Coronary artery (tissue), 2 donors: ENCODE measurements around the gene DYRK1B.

Source experiments
- DNase-seq: peaks from one replicate; pipeline ENCODE4 v3.0.0-alpha.2; 2017; ENCODE audit warnings: low spot score
- H3K27ac ChIP-seq, 2 donors: fragments of 200-600 bp; sonication (generic); one replicate each; pipeline ENCODE4 v1.5.1; 2016 to 2019
- H3K4me3 ChIP-seq: fragments of 200-600 bp; sonication (generic); 2 replicates; pipeline ENCODE4 v1.5.1; 2016; ENCODE audit warnings: mild to moderate bottlenecking, moderate library complexity
- CTCF ChIP-seq: fragments of 200-600 bp; sonication (generic); IDR thresholded peaks from one replicate; pipeline ENCODE4 v1.5.1; 2019; ENCODE audit warnings: antibody characterized with exemption

Gene DYRK1B

GRCh38 chr19:39842693-39843435 is 8.9 kb upstream of the DYRK1B start:
- DNase-seq: no peak
- no peak for TF ChIP-seq CTCF
- Histone ChIP-seq H3K27ac (peak overlapping the region in 1 of 2 donors; percentile 35), H3K4me3 (no peak overlapping the region)

- TF ChIP-seq CTCF: no peak
- no peak overlapping the region for H3K4me3 ChIP-seq
- no peak for DNase-seq
- H3K27ac ChIP-seq: no peak overlapping the region
These were observed 7.1 kb upstream of the DYRK1B start for GRCh38 chr19:39841041-39841440.

GRCh38 chr19:39840492-39840891 is 6.5 kb upstream of the DYRK1B start:
- TF ChIP-seq CTCF: no peak
- no peak overlapping the region for H3K4me3 ChIP-seq
- DNase-seq: no peak
- no peak overlapping the region for H3K27ac ChIP-seq

GRCh38 chr19:39839678-39840327 is 5.8 kb upstream of the DYRK1B start:
- no peak overlapping the region for H3K27ac ChIP-seq
- TF ChIP-seq CTCF: no peak
- DNase-seq: no peak
- H3K4me3 ChIP-seq: no peak overlapping the region

- DNase-seq: no peak
- Histone ChIP-seq H3K4me3 (no peak overlapping the region), H3K27ac (no peak overlapping the region)
- no peak for TF ChIP-seq CTCF
These were observed 4.6 kb upstream of the DYRK1B start for GRCh38 chr19:39838569-39838968.

- no peak overlapping the region for H3K27ac ChIP-seq
- DNase-seq: no peak
- H3K4me3 ChIP-seq: no peak overlapping the region
- no peak for TF ChIP-seq CTCF
These were observed 4.0 kb upstream of the DYRK1B start for GRCh38 chr19:39837978-39838377.
